ENCODE results near the gene CHMP2A. TPM values are rescaled to one million over a fixed set of nuclear protein-coding genes. Genes with fewer than 3 reads are reported as not detected.

CHMP2A gene
- total RNA-seq, 4 donors from 2014 or later, result 90.0 to 146 (median 128) TPM

- H3K27ac ChIP-seq, result no peak overlapping the region
- no peak overlapping the region for H3K4me3 ChIP-seq
- H3K9me3 ChIP-seq, result no peaks in the 10 kb centered on the region
- peaks cover 0 to 15% (median 9%) of the 10 kb centered on the region in 4 donors for H3K4me1 ChIP-seq
- no peaks in the 10 kb centered on the region for H3K27me3 ChIP-seq
- DNase-seq (ENCODE audit: low spot score in 2 of 2), result peak in 1 of 2 donors; percentile 6
- peaks cover 0 to 60% (median 0%) of the 10 kb centered on the region in 3 donors for H3K36me3 ChIP-seq
- TF ChIP-seq POLR2A (IDR thresholded peaks at IDR 0.05), result no peak
- TF ChIP-seq CTCF (IDR thresholded peaks at IDR 0.05), result no peak
- TF ChIP-seq EP300 (IDR thresholded peaks at IDR 0.05), result no peak
- WGBS, 2 donors, result 92 to 96% methylated on average over 4 of the region's 4 CpGs
Measured at GRCh38 chr19:58568453-58569130, 13.7 kb upstream of the CHMP2A start.

DNA sequence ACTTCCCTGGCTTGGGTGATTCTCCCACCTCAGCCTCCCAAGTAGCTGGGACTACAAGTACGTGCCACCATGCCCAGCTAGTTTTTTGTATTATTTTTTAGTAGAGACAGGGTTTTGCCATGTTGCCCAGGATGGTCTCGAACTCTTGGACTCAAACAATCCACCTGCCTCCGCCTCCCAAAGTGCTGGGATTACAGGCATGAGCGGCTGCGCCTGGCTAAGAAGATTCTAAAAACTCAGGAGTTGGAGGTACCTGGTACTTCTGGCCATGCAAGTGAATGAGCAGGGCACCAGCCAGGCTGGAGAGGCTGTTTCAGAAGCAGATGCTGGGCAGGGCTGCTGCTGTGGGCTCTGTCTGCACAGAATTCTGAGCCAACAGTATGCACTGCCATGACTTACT is 12.1 kb upstream of the CHMP2A start:
- 92 to 93% methylated on average over 5 of the region's 5 CpGs for WGBS, 2 donors
- TF ChIP-seq EP300 (IDR thresholded peaks at IDR 0.05) (no peak), CTCF (IDR thresholded peaks at IDR 0.05) (no peak), POLR2A (IDR thresholded peaks at IDR 0.05) (no peak)
- no peak overlapping the region for H3K4me3 ChIP-seq
- H3K4me1 ChIP-seq, result peaks cover 0 to 24% (median 18%) of the 10 kb centered on the region in 4 donors
- H3K9me3 ChIP-seq, result no peaks in the 10 kb centered on the region
- DNase-seq (ENCODE audit: low spot score in 2 of 2), result peak in 1 of 2 donors; percentile 8
- H3K27me3 ChIP-seq, result peaks cover 0 to 2% of the 10 kb centered on the region in 2 donors
- H3K36me3 ChIP-seq, result peaks cover 0 to 60% (median 0%) of the 10 kb centered on the region in 3 donors
- H3K27ac ChIP-seq, result no peak overlapping the region

DNA sequence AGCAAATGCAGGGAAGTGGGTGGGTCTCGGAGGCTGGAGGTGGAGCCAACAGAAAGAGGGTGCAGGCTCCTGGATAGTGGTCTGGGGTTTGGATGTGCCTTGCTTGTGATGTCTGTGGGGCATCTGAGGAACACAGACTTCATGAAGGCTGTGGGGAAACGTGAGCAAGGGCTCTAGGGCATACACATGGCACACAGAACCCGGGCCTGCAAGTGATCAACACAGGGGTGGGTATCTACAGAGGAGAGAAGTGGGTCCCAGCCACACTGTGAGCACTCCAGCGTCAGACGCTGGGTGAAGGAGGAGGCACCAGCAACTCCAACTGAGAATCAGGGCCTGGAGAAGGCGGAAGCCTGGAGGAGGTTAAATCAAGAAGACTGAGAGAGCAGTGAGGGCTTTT is 8.9 kb upstream of the CHMP2A start:
- WGBS, 2 donors, result 68 to 74% methylated on average over 6 of the region's 6 CpGs
- Histone ChIP-seq H3K36me3 (peaks cover 0 to 34% (median 0%) of the 10 kb centered on the region in 3 donors), H3K9me3 (no peaks in the 10 kb centered on the region), H3K27ac (no peak overlapping the region), H3K4me3 (no peak overlapping the region), H3K27me3 (peaks cover 0 to 12% of the 10 kb centered on the region in 2 donors), H3K4me1 (peaks cover 0 to 43% (median 26%) of the 10 kb centered on the region in 4 donors)
- TF ChIP-seq CTCF (IDR thresholded peaks at IDR 0.05), result no peak
- TF ChIP-seq EP300 (IDR thresholded peaks at IDR 0.05), result no peak
- no peak for TF ChIP-seq POLR2A (IDR thresholded peaks at IDR 0.05)
- DNase-seq (ENCODE audit: low spot score in 2 of 2), result no peak

DNA sequence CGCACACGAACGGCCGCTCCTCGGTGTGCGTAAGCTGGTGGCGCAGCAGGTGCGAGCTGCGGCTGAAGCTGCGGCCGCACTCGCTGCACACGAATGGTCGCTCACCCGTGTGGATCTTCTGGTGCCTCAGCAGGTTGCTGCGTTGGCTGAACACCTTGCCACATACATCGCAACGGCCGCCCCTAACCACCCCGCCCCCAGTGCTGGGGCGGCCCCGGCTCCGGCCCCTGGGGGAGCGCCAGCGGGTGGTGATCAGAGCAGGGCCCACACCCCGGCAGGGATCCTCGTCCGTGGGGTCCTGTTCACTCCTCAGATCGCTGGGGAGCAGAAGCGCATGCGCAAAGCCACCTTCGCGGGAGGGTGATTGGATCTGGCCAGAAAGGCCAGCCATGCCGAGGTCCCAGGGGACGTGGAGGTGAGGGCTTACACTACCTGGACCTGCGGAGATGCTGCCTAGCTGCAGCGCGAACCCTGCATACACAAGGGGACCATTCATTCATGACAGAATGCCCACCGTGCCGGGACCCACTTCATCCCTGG is 8.2 kb upstream of the CHMP2A start:
- Histone ChIP-seq H3K27me3 (peaks cover 0 to 12% of the 10 kb centered on the region in 2 donors), H3K4me3 (peak overlapping the region; percentile 21 to 52 (median 35)), H3K4me1 (peaks cover 0 to 43% (median 26%) of the 10 kb centered on the region in 4 donors), H3K36me3 (peaks cover 0 to 29% (median 0%) of the 10 kb centered on the region in 3 donors), H3K27ac (peak overlapping the region in 1 of 4 donors; percentile 59), H3K9me3 (no peaks in the 10 kb centered on the region)
- DNase-seq (ENCODE audit: low spot score in 2 of 2), result no peak
- TF ChIP-seq CTCF (IDR thresholded peaks at IDR 0.05), result no peak
- no peak for TF ChIP-seq EP300 (IDR thresholded peaks at IDR 0.05)
- TF ChIP-seq POLR2A (IDR thresholded peaks at IDR 0.05), result no peak
- WGBS, 2 donors, result 7 to 9% methylated on average over 11 to 25 of the region's 40 CpGs
